ENCODE measurements around the gene ARHGEF28. TPM values are rescaled to one million over a fixed set of nuclear protein-coding genes. Genes with fewer than 3 reads are reported as not detected.
A peak's percentile ranks its signal among the peaks of the same experiment; 100 is the strongest.

ARHGEF28 gene
- total RNA-seq, 1 donor from 2014 or later = 66.1 TPM

DNA sequence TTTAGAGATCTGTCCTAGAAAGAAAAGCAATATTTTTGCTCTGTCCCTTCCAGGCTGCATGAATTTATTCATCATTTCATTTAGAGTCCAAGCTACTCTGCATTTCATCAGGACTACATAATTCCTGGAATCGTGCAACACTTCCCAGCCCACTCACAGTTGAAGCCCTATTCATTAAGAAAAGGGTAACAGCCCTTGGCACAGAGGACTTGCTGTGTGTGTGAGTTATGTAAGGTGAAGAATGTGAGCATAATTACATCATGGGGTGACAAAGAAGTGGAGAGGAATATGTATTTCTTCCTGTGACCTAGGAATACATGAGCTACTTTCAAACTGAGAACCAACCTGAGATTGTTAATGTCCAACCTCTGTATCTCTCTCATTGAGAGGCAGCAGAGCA, 317.4 kb downstream of the ARHGEF28 start:
- TF ChIP-seq, protein P1, sequence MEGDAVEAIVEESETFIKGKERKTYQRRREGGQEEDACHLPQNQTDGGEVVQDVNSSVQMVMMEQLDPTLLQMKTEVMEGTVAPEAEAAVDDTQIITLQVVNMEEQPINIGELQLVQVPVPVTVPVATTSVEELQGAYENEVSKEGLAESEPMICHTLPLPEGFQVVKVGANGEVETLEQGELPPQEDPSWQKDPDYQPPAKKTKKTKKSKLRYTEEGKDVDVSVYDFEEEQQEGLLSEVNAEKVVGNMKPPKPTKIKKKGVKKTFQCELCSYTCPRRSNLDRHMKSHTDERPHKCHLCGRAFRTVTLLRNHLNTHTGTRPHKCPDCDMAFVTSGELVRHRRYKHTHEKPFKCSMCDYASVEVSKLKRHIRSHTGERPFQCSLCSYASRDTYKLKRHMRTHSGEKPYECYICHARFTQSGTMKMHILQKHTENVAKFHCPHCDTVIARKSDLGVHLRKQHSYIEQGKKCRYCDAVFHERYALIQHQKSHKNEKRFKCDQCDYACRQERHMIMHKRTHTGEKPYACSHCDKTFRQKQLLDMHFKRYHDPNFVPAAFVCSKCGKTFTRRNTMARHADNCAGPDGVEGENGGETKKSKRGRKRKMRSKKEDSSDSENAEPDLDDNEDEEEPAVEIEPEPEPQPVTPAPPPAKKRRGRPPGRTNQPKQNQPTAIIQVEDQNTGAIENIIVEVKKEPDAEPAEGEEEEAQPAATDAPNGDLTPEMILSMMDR (IDR thresholded peaks at IDR 0.05; ENCODE audit: insufficient read depth, low read length, poor library complexity, severe bottlenecking) = no peak
- Histone ChIP-seq H3K36me3 (ENCODE audit: control insufficient read depth, insufficient read depth, low read length) (no peaks in the 10 kb centered on the region), H3K4me3 (ENCODE audit: low read depth, low read length) (no peak overlapping the region), H3K27me3 (ENCODE audit: control insufficient read depth, insufficient read depth, low read length) (no peaks in the 10 kb centered on the region)
- no peak for DNase-seq (ENCODE audit: low read depth)

DNA sequence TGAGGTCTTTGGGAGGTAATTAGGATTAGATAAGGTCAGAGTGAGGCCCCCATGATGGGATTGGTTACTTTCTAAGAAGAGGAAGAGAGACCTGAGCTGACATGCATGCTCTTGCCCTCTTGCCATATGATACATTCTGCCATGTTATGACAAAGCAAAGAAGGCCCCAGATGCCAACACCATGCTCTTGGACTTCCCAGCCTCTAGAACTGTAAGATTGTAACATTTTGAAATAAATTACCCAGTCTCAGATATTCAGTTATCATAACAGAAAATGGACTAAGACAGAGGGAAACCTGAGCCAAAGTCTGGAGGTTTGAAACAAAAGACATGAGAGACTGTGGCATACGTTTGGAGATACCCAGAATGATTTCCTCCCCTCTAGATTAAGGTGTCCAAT, 318.6 kb downstream of the ARHGEF28 start:
- Histone ChIP-seq H3K27me3 (ENCODE audit: control insufficient read depth, insufficient read depth, low read length) (no peaks in the 10 kb centered on the region), H3K4me3 (ENCODE audit: low read depth, low read length) (no peak overlapping the region), H3K36me3 (ENCODE audit: control insufficient read depth, insufficient read depth, low read length) (no peaks in the 10 kb centered on the region)
- no peak for DNase-seq (ENCODE audit: low read depth)
- TF ChIP-seq, protein P1 (IDR thresholded peaks at IDR 0.05; ENCODE audit: insufficient read depth, low read length, poor library complexity, severe bottlenecking) = no peak

DNA sequence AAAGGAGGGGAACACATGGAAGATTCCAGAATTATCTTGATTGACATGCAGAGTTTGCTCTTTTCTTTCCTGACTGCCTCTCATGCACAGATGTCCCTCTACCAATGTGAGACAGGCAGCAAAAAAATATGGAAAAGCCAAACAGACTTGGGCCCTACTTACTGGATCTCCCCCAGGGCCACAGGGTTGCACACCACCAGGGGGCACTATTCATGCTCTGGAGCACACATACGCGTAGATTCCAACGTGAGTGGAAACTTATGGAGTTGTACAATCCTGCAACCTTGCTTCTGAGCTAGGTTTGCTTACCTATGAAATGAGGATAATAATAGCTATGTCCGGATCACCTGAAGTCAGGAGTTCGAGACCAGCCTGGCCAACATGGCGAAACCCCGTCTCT, 319.5 kb downstream of the ARHGEF28 start:
- DNase-seq (ENCODE audit: low read depth) = no peak
- TF ChIP-seq, protein P1 (IDR thresholded peaks at IDR 0.05; ENCODE audit: insufficient read depth, low read length, poor library complexity, severe bottlenecking) = peak; percentile 37
- Histone ChIP-seq H3K4me3 (ENCODE audit: low read depth, low read length) (no peak overlapping the region), H3K36me3 (ENCODE audit: control insufficient read depth, insufficient read depth, low read length) (no peaks in the 10 kb centered on the region), H3K27me3 (ENCODE audit: control insufficient read depth, insufficient read depth, low read length) (no peaks in the 10 kb centered on the region)

DNA sequence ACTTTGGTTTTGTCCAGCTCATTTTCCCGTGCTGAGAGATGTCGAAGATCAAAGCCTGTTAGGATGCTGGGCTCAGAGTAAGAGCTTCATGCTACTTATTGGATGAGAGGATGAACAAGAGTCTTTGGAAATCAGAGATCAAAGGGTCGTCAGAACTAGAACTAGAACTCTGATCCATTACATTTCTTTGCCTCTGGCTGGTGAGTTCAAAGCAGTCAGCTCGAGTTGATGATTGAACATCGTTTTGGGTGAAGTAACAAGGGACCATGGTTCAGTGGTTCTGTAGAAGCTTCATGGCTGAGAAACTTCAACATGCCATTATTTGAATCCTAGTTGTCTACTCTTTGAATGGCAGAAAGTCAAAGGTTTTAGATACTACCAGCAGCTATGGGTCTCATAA, 320.3 kb downstream of the ARHGEF28 start:
- no peaks in the 10 kb centered on the region for H3K36me3 ChIP-seq (ENCODE audit: control insufficient read depth, insufficient read depth, low read length)
- H3K27me3 ChIP-seq (ENCODE audit: control insufficient read depth, insufficient read depth, low read length) = no peaks in the 10 kb centered on the region
- no peak for DNase-seq (ENCODE audit: low read depth)
- TF ChIP-seq, protein P1 (IDR thresholded peaks at IDR 0.05; ENCODE audit: insufficient read depth, low read length, poor library complexity, severe bottlenecking) = no peak
- no peak overlapping the region for H3K4me3 ChIP-seq (ENCODE audit: low read depth, low read length)

DNA sequence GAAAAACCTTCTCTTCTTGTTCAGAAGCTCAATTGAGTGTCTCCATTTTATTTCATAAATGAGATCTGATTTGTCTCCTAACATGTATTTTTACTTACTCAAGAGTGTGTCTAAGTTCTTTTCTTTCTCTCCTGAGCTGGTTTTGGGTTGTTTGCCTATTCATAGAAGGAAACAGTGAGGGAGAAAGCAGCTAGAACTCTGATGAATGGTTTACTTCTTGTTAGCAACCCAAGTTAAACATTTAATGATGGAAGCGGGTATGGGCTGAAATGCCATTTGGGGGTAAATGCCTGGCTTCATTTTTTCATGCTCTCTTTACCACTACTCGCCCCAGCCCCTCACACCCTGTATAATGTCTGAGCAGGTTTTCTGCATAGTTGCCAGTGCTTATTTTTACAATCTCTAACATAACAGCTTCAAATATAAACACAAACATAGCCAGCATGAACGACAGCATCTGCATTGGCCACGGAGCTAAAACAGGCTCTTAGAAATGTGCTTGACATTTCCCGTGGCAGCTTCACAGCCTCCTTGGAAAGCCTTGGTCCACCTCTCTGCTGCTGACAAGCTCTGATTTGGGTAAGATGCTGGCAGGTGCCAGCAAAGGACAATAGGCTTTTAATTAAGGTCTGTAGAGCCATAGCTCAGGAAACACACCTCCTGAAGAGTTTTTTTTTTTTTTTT, 321.1 kb downstream of the ARHGEF28 start:
- Histone ChIP-seq H3K4me3 (ENCODE audit: low read depth, low read length) (no peak overlapping the region), H3K27me3 (ENCODE audit: control insufficient read depth, insufficient read depth, low read length) (no peaks in the 10 kb centered on the region), H3K36me3 (ENCODE audit: control insufficient read depth, insufficient read depth, low read length) (no peaks in the 10 kb centered on the region)
- DNase-seq (ENCODE audit: low read depth) = no peak
- TF ChIP-seq, protein P1 (IDR thresholded peaks at IDR 0.05; ENCODE audit: insufficient read depth, low read length, poor library complexity, severe bottlenecking) = no peak

Measured in kidney epithelial cell (primary cell).